Neural cell (in vitro differentiated cells): ENCODE measurements around the gene DYNC2H1.

Source experiments
- EP300 ChIP-seq: fragments of 450-650 bp; conservative IDR thresholded peaks from 2 replicates; pipeline ENCODE4 v1.6.1; 2014; ENCODE audit warnings: antibody characterized with exemption, mild to moderate bottlenecking, moderate library complexity; ENCODE audit not compliant: poor library complexity, severe bottlenecking
- POLR2AphosphoS5 ChIP-seq: IDR thresholded peaks from 2 replicates; pipeline ENCODE4 v1.6.1; 2012
- SMC3 ChIP-seq: fragments of 450-650 bp; conservative IDR thresholded peaks from 2 replicates; pipeline ENCODE4 v1.6.1; 2014; ENCODE audit warnings: antibody characterized with exemption, mild to moderate bottlenecking, moderate library complexity; ENCODE audit not compliant: poor library complexity
- TF ChIP-seq, protein P1 (sequence below): fragments of 450-650 bp; IDR thresholded peaks from 2 replicates; pipeline ENCODE4 v1.5.1; 2014; ENCODE audit warnings: antibody characterized with exemption, mild to moderate bottlenecking, moderate library complexity; ENCODE audit not compliant: poor library complexity, severe bottlenecking

DNA sequence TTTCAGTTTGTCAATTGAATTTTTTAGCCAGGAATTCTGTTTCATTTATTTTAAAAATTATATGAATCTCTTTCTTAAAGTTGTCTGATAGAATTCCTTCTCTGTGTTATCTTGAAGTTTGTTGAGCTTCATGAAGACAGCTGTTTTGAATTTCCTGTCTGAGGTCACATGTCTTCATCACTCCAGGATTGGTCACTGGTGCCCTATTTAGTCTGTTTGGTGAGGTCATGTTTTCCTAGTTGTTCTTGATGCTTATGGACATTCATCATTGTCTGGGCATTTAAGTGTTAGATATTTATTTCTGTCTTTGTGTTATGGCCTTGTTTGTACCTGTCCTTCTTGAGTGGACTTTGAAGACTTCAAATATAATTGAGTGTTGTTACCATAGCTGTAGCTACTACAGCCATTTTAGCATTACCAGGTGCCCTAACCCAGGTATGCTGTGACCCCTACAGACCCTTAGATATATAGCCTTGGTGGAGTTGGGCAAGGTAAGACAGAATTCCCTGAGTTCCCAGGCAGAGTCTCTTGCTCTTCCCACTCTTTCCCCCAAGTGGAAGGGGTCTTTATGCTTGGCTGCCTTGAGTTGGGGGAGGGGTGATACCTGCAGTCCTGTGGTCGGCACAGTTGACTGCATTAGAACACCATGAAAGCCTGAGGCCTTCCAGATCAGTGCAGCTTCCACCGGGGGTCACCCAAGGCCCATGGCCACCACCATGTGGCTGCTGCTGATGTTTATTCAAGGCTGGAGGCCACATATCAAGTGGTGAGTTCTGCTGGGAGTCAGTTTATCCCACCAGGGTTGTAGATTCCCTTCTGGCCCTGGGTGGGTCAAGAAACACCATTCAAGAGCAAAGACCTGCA lies 229.6 kb downstream of the DYNC2H1 start:
- TF ChIP-seq, protein P1, sequence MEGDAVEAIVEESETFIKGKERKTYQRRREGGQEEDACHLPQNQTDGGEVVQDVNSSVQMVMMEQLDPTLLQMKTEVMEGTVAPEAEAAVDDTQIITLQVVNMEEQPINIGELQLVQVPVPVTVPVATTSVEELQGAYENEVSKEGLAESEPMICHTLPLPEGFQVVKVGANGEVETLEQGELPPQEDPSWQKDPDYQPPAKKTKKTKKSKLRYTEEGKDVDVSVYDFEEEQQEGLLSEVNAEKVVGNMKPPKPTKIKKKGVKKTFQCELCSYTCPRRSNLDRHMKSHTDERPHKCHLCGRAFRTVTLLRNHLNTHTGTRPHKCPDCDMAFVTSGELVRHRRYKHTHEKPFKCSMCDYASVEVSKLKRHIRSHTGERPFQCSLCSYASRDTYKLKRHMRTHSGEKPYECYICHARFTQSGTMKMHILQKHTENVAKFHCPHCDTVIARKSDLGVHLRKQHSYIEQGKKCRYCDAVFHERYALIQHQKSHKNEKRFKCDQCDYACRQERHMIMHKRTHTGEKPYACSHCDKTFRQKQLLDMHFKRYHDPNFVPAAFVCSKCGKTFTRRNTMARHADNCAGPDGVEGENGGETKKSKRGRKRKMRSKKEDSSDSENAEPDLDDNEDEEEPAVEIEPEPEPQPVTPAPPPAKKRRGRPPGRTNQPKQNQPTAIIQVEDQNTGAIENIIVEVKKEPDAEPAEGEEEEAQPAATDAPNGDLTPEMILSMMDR, result no peak
- TF ChIP-seq POLR2AphosphoS5 (no peak), SMC3 (no peak), EP300 (no peak)
